ENCODE data around the gene LRRC75A.

The LRRC75A gene

DNA sequence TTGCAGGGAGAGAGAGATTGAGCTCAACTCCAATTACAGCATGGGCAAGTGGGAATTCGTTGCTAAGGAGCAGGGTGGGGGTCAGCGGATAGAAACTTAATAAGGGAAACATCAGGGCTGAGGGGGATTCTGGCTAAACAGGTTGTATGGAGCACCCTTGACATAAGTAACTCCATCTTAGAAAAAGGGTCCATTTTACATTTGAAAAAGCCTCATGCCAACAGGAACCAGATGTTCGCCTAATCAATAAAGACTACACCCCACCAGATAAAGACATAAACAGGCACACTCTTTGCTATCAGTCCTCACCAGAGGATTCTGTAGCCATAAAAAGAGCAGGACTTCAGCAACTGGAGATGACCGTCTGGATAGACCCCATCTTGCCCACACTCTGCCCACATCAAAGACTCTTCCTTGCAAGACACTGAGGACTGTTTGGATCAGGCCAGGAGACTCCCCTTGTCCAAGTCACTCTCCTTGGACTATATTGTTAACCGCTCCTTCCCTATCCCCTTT is 1.6 kb upstream of the LRRC75A start:
- no peak for DNase-seq

GRCh38 chr17:16492613-16493530 is 879 bp upstream of the LRRC75A start:
- no peak for DNase-seq

GRCh38 chr17:16491131-16491702 is 776 bp downstream of the LRRC75A start:
- no peak for DNase-seq

GRCh38 chr17:16489431-16489830 is 2.6 kb downstream of the LRRC75A start:
- DNase-seq = no peak

- DNase-seq = no peak
Observed at GRCh38 chr17:16488968-16489337, 3.0 kb downstream of the LRRC75A start.

GRCh38 chr17:16488186-16488967 is 3.6 kb downstream of the LRRC75A start:
- DNase-seq = no peak

GRCh38 chr17:16486373-16487250 is 5.4 kb downstream of the LRRC75A start:
- peak; percentile 77 for DNase-seq

- DNase-seq = no peak
Observed at GRCh38 chr17:16484445-16485175, 7.4 kb downstream of the LRRC75A start.

DNA sequence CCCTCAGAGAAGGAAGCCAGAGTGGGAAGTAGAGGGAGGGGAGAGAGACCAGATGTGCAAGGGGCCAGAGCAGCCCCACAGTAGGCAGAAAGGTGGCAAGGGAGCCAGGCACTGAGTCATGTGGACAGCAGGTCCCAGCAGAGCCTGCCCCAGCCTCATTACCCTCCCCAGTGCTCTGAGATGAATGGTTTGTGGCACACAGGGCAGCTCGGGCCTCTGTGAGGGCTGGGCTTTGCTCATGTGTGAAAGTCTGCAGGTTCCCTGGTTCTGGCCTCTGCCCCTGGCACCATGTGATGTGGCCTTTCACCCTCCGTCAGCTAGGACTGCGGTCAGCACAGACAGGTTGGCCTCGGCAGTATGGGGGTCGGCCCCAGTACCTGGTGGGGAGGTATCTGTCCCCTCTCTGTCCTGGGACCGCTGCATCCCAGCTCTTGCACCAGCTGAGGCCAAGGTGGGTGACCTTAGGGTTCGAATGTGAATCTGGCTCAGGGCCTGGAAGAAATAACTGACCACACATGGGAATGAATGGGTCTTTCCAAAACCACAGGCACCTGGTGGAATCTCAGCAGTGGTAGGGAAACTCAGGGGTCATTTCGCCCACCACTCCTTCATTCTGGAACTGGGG is 8.9 kb downstream of the LRRC75A start:
- DNase-seq = no peak

DNA sequence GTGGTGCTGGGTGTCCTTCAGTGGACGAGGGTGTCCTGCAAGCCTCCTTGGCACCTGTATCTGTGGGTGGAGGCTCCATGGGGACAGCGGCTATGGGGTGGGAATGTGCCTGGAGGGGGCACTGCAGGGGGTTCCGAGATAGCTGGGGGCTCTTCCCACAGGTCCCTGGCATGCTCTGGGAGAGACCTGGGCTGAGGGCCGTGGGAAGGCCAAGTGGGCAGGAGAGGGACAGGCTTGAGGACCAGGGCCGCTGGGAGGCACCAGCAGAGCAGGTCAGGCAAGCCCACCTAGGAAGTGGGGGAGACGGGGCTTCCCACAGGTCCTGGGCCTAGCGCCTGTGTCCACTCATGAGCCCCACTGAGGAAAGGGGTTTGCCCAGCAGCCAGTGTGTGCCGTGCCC is 9.7 kb downstream of the LRRC75A start:
- DNase-seq = no peak

DNA sequence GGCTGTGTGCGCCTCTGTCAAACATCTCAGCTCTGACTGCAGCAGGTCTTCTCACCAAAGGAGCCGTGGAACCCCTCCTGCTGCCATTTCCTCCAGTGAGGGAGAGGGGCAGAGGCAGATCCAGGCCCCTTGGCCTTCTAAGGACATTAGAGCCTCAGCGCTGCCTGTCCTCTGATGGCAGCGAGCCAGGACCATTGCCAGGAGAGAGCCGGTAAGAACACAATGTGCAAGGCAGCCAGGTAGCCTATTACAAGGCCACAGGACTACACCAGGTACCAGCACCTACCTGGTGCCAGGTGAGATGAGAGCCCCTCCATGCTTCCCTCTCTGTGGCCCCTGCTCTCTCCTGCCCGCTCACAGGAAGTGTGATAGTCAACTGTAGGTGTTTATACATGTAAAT is 11.0 kb downstream of the LRRC75A start:
- no peak for DNase-seq

DNA sequence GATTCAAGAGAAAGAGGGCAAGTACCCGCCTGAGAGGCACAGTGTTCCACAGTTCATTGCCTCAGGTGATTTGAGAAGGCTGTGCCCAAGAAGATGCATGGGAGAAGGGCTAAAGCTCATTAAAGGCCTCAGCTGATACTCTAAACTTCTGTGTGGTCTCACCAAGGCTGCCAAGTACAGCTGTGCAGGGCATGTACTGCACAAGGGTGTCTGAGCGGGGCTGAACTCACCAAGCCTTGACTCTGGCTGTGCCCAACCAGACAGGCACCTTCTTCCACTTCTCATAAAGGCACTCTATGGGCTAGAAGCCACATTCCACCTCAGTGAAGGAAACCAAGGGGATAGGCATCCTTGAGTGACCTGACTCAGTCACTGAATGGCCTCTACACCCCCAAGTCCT is 12.7 kb downstream of the LRRC75A start:
- DNase-seq = no peak

DNA sequence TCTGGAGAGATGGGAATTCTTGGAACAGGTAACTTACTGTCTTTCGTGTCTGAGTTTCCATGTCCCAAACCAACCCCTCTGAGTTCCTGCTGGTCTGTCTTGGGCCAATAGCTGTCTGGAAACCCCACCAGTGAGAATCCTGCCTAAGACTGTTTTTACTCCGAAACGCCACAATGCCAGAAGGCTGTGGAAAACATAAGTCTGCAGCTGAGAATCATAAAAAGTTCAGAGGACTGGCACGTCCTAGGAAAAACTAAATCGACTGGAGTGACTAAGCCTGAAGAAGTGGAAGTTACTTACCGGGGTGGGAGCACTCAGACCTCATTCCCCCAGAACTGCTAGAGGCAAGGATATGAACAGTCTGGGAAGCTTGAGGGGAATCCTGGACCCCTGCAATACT is 13.3 kb downstream of the LRRC75A start:
- DNase-seq = peak; percentile 74

- DNase-seq = no peak
Observed at GRCh38 chr17:16477666-16478065, 14.3 kb downstream of the LRRC75A start.

- DNase-seq = no peak
Observed at GRCh38 chr17:16477255-16477654, 14.7 kb downstream of the LRRC75A start.

GRCh38 chr17:16475179-16475704 is 16.8 kb downstream of the LRRC75A start:
- no peak for DNase-seq

DNA sequence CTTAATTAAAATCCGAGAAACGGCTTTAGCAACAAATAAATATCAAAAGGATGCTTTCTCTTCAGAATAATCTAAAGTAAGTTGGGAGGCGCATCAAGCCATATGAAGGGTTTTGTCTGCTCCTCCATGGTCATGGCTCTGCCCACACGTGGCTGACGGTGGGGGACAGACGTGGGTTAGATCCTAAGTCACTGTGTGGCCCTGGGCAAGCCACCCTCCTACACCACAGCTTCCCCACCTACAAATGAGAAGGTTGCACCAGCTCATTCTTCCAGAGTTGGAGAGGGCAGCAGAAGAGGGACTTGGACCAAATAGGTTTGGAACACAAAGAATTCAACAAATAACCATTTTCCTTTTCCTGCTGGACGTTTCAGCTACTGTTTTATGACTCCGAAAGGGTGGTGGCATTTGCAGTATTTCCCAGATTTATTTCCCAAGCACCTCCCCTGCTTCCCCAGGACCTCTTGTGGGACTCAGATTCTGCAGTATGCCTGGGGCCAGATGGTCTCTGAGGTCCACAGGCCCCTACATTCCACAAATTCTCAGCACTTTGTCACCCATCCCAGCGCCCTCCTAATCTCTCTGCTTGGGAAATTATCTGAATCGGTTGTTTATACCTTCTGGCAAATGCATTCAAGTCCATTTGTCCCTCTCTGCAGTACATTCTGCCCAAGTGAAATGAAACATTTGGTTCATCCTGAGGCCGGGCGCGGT is 17.8 kb downstream of the LRRC75A start:
- DNase-seq = no peak

GRCh38 chr17:16473044-16474011 is 18.7 kb downstream of the LRRC75A start:
- DNase-seq = no peak

GRCh38 chr17:16472539-16472938 is 19.5 kb downstream of the LRRC75A start:
- DNase-seq = no peak

All from right forelimb (tissue), 1 donor.